ENCODE data around the gene SLC7A7. TPM values are rescaled to one million over a fixed set of nuclear protein-coding genes. Genes with fewer than 3 reads are reported as not detected.

The SLC7A7 gene
- total and polyA plus RNA-seq, 9 of the 15 experiments (the other 6 are each of a cell fraction or from before 2014, with no cell fraction given): 0.07 to 0.68 (median 0.41) TPM

DNA sequence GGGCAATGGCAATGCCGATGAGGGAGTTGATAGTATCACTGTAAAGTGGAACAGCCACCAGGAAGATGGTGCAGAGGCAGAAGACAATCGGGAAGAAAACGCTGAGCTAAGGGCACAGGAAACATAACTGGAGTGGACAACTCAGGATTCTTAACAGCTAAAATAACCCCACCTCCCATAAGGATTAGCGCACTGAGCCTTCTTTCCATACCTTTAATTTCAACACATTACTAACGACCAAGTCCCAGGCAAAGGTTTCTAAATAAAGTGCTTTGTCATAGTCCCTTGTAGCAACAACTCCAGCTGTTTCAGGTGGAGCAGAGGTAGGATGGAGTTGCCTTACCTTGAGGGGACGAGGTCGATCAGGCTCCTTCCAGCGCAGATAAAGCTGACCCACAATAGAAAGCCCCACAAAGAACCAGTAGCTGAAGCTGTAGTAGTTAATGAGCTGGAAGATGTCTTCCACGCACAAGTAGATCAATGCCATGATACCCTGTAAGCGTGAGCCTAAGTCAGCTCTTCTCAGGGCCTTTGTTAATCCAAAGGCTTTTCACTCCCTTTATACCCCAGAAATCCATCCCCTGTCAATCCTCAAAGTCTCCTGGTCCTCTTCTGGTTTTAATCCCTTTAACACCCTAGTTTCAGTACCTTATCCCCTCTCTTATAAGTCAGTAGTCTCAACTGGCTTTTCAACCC, 41.1 kb downstream of the SLC7A7 start:
- Histone ChIP-seq H3K4me3 (no peak overlapping the region), H3K27me3 (ENCODE audit: control insufficient read depth in 2 of 2, insufficient read depth in 2 of 2, low read length in 2 of 2) (no peaks in the 10 kb centered on the region), H3K79me2 (ENCODE audit: control insufficient read depth, insufficient read depth, low read length) (peaks cover 7% of the 10 kb centered on the region; the same call in 2 of the 3 replicates), H3K36me3 (ENCODE audit: control insufficient read depth, insufficient read depth, low read length) (peaks cover 47% of the 10 kb centered on the region), H3K9ac (ENCODE audit: insufficient read depth in 1 of 2, low read depth in 2 of 2, low read length in 2 of 2) (no peak overlapping the region), H2AFZ (ENCODE audit: low read depth, low read length) (no peak overlapping the region), H3K9me3 (replicated peaks; ENCODE audit: control insufficient read depth, insufficient read depth, low read depth, low read length) (no peaks in the 10 kb centered on the region), H3K27ac (ENCODE audit: extremely low read depth, low read depth, low read length) (no peak overlapping the region), H4K20me1 (replicated peaks; ENCODE audit: control insufficient read depth, insufficient read depth, low read length) (no peaks in the 10 kb centered on the region), H3K9me1 (ENCODE audit: control insufficient read depth, insufficient read depth, low read length) (no peaks in the 10 kb centered on the region), H3K4me1 (replicated peaks in 1 of 2; ENCODE audit: control insufficient read depth in 2 of 2, insufficient read depth in 2 of 2, low read length in 2 of 2) (peaks cover 0 to 5% of the 10 kb centered on the region in 2 experiments; a peak in 2 of 5 replicates), H3K4me2 (ENCODE audit: insufficient read depth, low read length) (no peak overlapping the region)
- ChIA-PET POLR2A (interaction anchor here (0.6 to 3.3 kb wide), 13 partner anchors 8 to 218 kb away, joined by 3 to 17 read pairs (median 4); partner anchors contain the start of genes ABHD4 and OXA1L), CTCF (ENCODE audit: low intra/inter-chr PET ratio) (no interaction called here)
- BruUV-seq (replicated peaks): no TSS peak
- 74% methylated on average over 10 of the region's 10 CpGs for WGBS (ENCODE audit: insufficient coverage, low coverage, missing lambda C conversion rate)
- in situ Hi-C loops (cut with MboI) (no loop called here), intact Hi-C loops (cut with micrococcal nuclease) (loop anchor here (10.0 kb wide), 1 partner anchor 491 kb away; no protein-coding TSS in a partner anchor)
- FAIRE-seq (no peak), DNase-seq (ENCODE audit: extremely low read depth in 1 of 4, low spot score in 3 of 4) (no peak), ATAC-seq (peak; percentile 8; the same call in 2 of the 3 replicates)
- TF ChIP-seq ZNF12 (CRISPR knock-in tag; IDR thresholded peaks at IDR 0.05) (no peak), MAFG (tag; conservative IDR thresholded peaks at IDR 0.05) (peak; percentile 49), PKNOX1 (IDR thresholded peaks at IDR 0.05) (no peak), NFE2L1 (tag; IDR thresholded peaks at IDR 0.05; ENCODE audit: borderline replicate concordance, low read depth) (0 out of 2 replicates have a peak, but pooled peaks have one; percentile 43), ZNF316 (IDR thresholded peaks at IDR 0.05) (peak; percentile 36), POLR2AphosphoS5 (IDR thresholded peaks at IDR 0.05; ENCODE audit: control insufficient read depth, insufficient read depth, low read depth, low read length) (peak; percentile 29; the same call in 1 of the 2 replicates), HOXB6 (CRISPR knock-in tag; IDR thresholded peaks at IDR 0.05; ENCODE audit: borderline replicate concordance) (no peak), SUPT5H (IDR thresholded peaks at IDR 0.05) (peak; percentile 24; the same call in 1 of the 2 replicates), CCNT2 (IDR thresholded peaks at IDR 0.05; ENCODE audit: borderline replicate concordance, extremely low read depth, insufficient read length, low read depth, low read length) (no peak), ZNF75A (CRISPR knock-in tag; IDR thresholded peaks at IDR 0.05) (no peak), RBFOX2 (IDR thresholded peaks at IDR 0.05; ENCODE audit: low read depth, low read length) (peak; percentile 47), C11orf30 (IDR thresholded peaks at IDR 0.05; ENCODE audit: low read depth) (peak; percentile 35; the same call in 1 of the 2 replicates), MAX (CRISPR knock-in tag; IDR thresholded peaks at IDR 0.05) (no peak), ZNF232 (CRISPR knock-in tag; IDR thresholded peaks at IDR 0.05) (no peak), ETV5 (CRISPR knock-in tag; IDR thresholded peaks at IDR 0.05; ENCODE audit: low read depth) (no peak), PHF8 (IDR thresholded peaks at IDR 0.05; ENCODE audit: borderline replicate concordance, low read length) (no peak)
- TF ChIP-seq, protein P1, sequence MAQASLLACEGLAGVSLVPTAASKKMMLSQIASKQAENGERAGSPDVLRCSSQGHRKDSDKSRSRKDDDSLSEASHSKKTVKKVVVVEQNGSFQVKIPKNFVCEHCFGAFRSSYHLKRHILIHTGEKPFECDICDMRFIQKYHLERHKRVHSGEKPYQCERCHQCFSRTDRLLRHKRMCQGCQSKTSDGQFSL (CRISPR knock-in tag; IDR thresholded peaks at IDR 0.05): no peak
- TF ChIP-seq, protein P1 (tag; IDR thresholded peaks at IDR 0.05): no peak
- TF ChIP-seq, protein P2, sequence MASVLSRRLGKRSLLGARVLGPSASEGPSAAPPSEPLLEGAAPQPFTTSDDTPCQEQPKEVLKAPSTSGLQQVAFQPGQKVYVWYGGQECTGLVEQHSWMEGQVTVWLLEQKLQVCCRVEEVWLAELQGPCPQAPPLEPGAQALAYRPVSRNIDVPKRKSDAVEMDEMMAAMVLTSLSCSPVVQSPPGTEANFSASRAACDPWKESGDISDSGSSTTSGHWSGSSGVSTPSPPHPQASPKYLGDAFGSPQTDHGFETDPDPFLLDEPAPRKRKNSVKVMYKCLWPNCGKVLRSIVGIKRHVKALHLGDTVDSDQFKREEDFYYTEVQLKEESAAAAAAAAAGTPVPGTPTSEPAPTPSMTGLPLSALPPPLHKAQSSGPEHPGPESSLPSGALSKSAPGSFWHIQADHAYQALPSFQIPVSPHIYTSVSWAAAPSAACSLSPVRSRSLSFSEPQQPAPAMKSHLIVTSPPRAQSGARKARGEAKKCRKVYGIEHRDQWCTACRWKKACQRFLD (CRISPR knock-in tag; IDR thresholded peaks at IDR 0.05): no peak
